22Rv1 (cell line): ENCODE results near the gene C19orf25.

Experiments used
- CTCF ChIP-seq: fragments of 450-650 bp; IDR thresholded peaks from 2 replicates; pipeline ENCODE4 v1.5.1; 2017; ENCODE audit warnings: mild to moderate bottlenecking
- ZFX ChIP-seq: fragments of 450-650 bp; IDR thresholded peaks from 2 replicates; pipeline ENCODE4 v1.6.1; 2017; ENCODE audit warnings: antibody characterized with exemption, borderline replicate concordance

- no peak for TF ChIP-seq CTCF
- no peak for TF ChIP-seq ZFX
These were observed 45.9 kb upstream of the C19orf25 start for GRCh38 chr19:1524972-1525325.
